HG03457 (cell line): ENCODE measurements around the gene CCDC28B.

Experiments used
- ATAC-seq: cut with Tn5 transposase; IDR thresholded peaks from one replicate; pipeline ENCODE4 v1.9.1; 2021; ENCODE audit warnings: moderate number of reproducible peaks; ENCODE audit not compliant: unreplicated experiment

The CCDC28B gene

GRCh38 chr1:32192220-32192948 lies 8.0 kb upstream of the CCDC28B start:
- no peak for ATAC-seq

GRCh38 chr1:32194984-32195383 lies 5.4 kb upstream of the CCDC28B start:
- no peak for ATAC-seq

- no peak for ATAC-seq
Observed at GRCh38 chr1:32195531-32195930, 4.9 kb upstream of the CCDC28B start.

- ATAC-seq: no peak
Observed at GRCh38 chr1:32195972-32196823, 4.2 kb upstream of the CCDC28B start.

GRCh38 chr1:32197074-32197473 lies 3.3 kb upstream of the CCDC28B start:
- ATAC-seq: no peak

- no peak for ATAC-seq
Observed at GRCh38 chr1:32197837-32198236, 2.6 kb upstream of the CCDC28B start.

- ATAC-seq: no peak
Observed at GRCh38 chr1:32198237-32199042, 2.0 kb upstream of the CCDC28B start.

- ATAC-seq: no peak
Observed at GRCh38 chr1:32199043-32199716, 1.2 kb upstream of the CCDC28B start.

- ATAC-seq: no peak
Observed at GRCh38 chr1:32199717-32200072, 700 bp upstream of the CCDC28B start.

GRCh38 chr1:32201011-32201855 lies 838 bp downstream of the CCDC28B start:
- ATAC-seq: no peak

GRCh38 chr1:32204943-32205361 lies 4.6 kb downstream of the CCDC28B start:
- no peak for ATAC-seq

GRCh38 chr1:32205401-32206370 lies 5.3 kb downstream of the CCDC28B start, which contains the start of gene IQCC:
IQCC (plus strand) TSS chr1:32205671; CDS start chr1:32205682, 11 bp downstream.
- ATAC-seq: no peak

GRCh38 chr1:32208469-32208868 lies 8.1 kb downstream of the CCDC28B start:
- no peak for ATAC-seq

GRCh38 chr1:32208891-32209328 lies 8.5 kb downstream of the CCDC28B start, which contains the start of gene DCDC2B:
DCDC2B (plus strand) TSS chr1:32209089; CDS start chr1:32209094, 5 bp downstream.
- ATAC-seq: no peak

GRCh38 chr1:32215629-32216480 lies 15.5 kb downstream of the CCDC28B start:
- ATAC-seq: no peak

GRCh38 chr1:32216566-32216965 lies 16.2 kb downstream of the CCDC28B start:
- ATAC-seq: no peak

GRCh38 chr1:32219022-32219421 lies 18.6 kb downstream of the CCDC28B start:
- no peak for ATAC-seq
